Peyer's patch (tissue), 4 donors: Measurements from ENCODE around the gene LUC7L3. TPM values are rescaled to one million over a fixed set of nuclear protein-coding genes. Genes with fewer than 3 reads are reported as not detected.
A peak's percentile ranks its signal among the peaks of the same experiment; 100 is the strongest.

Source experiments
- DNase-seq, 3 donors: peaks; one replicate each; pipeline ENCODE4 v3.0.0-alpha.2; 2017 to 2019
- H3K27ac ChIP-seq, 4 donors: fragments of 200-600 bp; sonication (generic); one replicate each; pipeline ENCODE4 v1.5.1; 2016 to 2019
- H3K27me3 ChIP-seq, 2 donors: fragments of 200-600 bp; sonication (generic); one replicate each; pipeline ENCODE4 v1.5.1; 2019
- H3K36me3 ChIP-seq, 3 donors: fragments of 200-600 bp; sonication (generic); one replicate each; pipeline ENCODE4 v1.5.1; 2016 to 2019
- H3K4me1 ChIP-seq, 4 donors: fragments of 200-600 bp; sonication (generic); one replicate each; pipeline ENCODE4 v1.5.1; 2016 to 2019
- H3K4me3 ChIP-seq, 4 donors: fragments of 200-600 bp; sonication (generic); 1 replicate in 3 of 4; 2 replicates in 1 of 4; pipeline ENCODE4 v1.5.1; 2016 to 2019; ENCODE audit warnings: mild to moderate bottlenecking in 1 of 4
- H3K9me3 ChIP-seq, 4 donors: fragments of 200-600 bp; sonication (generic); one replicate each; pipeline ENCODE4 v1.5.1; 2016 to 2019; ENCODE audit warnings: mild to moderate bottlenecking in 1 of 4
- POLR2A ChIP-seq, 2 donors: fragments of 450-650 bp; IDR thresholded peaks; one replicate each; pipeline ENCODE4 v1.5.1; 2017; ENCODE audit warnings: antibody characterized with exemption in 2 of 2, mild to moderate bottlenecking in 2 of 2, moderate library complexity in 2 of 2
- total RNA-seq, 4 donors: library from RNA; depleted of rRNA; stranded (reverse); fragments of >200 nt; gene quantifications; one replicate each; pipeline ENCODE4 v1.1.0, GENCODE V29; 2016
- TF ChIP-seq, protein P1 (sequence below), 6 experiments: fragments of 450-650 bp in 4 of 6; fragments of 200-600 bp in 2 of 6; sonication (generic) in 1 of 6; IDR thresholded peaks; one replicate each; pipeline ENCODE4 v1.5.1; 2017 to 2019; ENCODE audit warnings: antibody characterized with exemption in 6 of 6, mild to moderate bottlenecking in 3 of 6, moderate library complexity in 1 of 6

The LUC7L3 gene
- total RNA-seq, 4 donors from 2014 or later = 77.2 to 1,326 (median 139) TPM

DNA sequence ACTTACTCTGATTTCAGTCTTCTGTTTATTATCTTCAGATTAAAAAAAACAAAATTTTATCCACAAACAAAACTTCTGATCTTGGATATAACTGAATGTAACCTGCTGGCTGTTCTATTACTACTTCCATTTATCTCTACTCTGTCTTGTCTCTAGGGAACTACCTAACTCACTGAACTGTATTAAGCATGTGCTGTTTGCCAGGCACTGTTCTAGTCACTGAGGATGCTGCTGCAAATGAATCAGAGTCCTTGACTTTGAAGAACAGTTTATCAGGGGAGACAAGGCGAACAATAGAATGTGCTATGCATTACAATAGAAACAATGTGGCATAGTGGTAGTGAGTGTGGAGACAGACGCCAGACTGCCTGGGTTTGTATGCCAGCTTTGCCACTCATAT is 9.4 kb upstream of the LUC7L3 start:
- Histone ChIP-seq H3K9me3 (no peaks in the 10 kb centered on the region), H3K4me1 (peaks cover 0 to 15% (median 7%) of the 10 kb centered on the region in 4 donors), H3K27me3 (no peaks in the 10 kb centered on the region), H3K27ac (no peak overlapping the region), H3K4me3 (no peak overlapping the region), H3K36me3 (no peaks in the 10 kb centered on the region)
- no peak for DNase-seq
- TF ChIP-seq, protein P1, sequence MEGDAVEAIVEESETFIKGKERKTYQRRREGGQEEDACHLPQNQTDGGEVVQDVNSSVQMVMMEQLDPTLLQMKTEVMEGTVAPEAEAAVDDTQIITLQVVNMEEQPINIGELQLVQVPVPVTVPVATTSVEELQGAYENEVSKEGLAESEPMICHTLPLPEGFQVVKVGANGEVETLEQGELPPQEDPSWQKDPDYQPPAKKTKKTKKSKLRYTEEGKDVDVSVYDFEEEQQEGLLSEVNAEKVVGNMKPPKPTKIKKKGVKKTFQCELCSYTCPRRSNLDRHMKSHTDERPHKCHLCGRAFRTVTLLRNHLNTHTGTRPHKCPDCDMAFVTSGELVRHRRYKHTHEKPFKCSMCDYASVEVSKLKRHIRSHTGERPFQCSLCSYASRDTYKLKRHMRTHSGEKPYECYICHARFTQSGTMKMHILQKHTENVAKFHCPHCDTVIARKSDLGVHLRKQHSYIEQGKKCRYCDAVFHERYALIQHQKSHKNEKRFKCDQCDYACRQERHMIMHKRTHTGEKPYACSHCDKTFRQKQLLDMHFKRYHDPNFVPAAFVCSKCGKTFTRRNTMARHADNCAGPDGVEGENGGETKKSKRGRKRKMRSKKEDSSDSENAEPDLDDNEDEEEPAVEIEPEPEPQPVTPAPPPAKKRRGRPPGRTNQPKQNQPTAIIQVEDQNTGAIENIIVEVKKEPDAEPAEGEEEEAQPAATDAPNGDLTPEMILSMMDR (IDR thresholded peaks at IDR 0.05) = no peak
- no peak for TF ChIP-seq POLR2A (IDR thresholded peaks at IDR 0.05)

DNA sequence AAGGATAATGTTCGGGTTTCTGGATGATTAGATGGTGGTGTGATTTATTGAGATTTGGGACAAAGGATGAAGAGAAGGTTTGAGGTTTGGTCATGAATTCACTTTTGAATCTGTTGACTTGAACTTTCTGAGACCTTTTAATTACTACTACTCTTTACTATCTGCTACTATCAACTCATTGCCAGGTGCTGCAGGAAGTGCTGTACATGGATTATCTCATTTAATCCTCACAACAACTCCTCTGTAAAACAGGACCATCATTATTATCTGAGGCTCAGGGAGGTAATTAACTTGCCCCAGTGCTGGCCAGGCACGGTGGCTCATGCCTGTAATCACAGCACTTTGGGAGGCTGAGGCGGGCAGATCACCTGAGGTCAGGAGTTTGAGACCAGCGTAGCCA is 8.8 kb upstream of the LUC7L3 start:
- no peak overlapping the region for H3K4me3 ChIP-seq
- no peaks in the 10 kb centered on the region for H3K9me3 ChIP-seq
- DNase-seq = no peak
- no peak for TF ChIP-seq POLR2A (IDR thresholded peaks at IDR 0.05)
- TF ChIP-seq, protein P1 (IDR thresholded peaks at IDR 0.05) = no peak
- H3K27ac ChIP-seq = peak overlapping the region in 1 of 4 donors; percentile 15
- peaks cover 0 to 15% (median 7%) of the 10 kb centered on the region in 4 donors for H3K4me1 ChIP-seq
- H3K27me3 ChIP-seq = no peaks in the 10 kb centered on the region
- H3K36me3 ChIP-seq = no peaks in the 10 kb centered on the region

DNA sequence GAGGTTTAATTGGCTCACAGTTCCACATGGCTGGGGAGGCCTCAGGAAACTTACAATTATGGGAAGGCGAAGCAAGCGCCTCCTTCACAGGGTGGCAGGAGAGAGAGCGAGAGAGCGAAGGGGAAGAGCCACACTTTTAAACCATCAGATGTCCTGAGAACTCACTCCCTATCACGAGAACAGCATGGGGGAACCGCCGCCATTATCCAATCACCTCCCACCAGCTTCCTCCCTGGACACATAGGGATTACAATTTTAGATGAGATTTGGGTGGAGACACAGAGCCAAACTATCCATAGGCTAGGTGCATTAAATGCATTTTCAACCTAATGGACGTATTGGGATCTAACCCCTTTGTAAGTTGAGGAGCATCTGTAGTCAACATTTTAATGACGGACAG is 6.8 kb upstream of the LUC7L3 start:
- H3K27me3 ChIP-seq = no peaks in the 10 kb centered on the region
- no peak overlapping the region for H3K4me3 ChIP-seq
- TF ChIP-seq, protein P1 (IDR thresholded peaks at IDR 0.05) = no peak
- no peak for TF ChIP-seq POLR2A (IDR thresholded peaks at IDR 0.05)
- peaks cover 0 to 15% (median 7%) of the 10 kb centered on the region in 4 donors for H3K4me1 ChIP-seq
- H3K9me3 ChIP-seq = no peaks in the 10 kb centered on the region
- no peaks in the 10 kb centered on the region for H3K36me3 ChIP-seq
- H3K27ac ChIP-seq = no peak overlapping the region
- no peak for DNase-seq

DNA sequence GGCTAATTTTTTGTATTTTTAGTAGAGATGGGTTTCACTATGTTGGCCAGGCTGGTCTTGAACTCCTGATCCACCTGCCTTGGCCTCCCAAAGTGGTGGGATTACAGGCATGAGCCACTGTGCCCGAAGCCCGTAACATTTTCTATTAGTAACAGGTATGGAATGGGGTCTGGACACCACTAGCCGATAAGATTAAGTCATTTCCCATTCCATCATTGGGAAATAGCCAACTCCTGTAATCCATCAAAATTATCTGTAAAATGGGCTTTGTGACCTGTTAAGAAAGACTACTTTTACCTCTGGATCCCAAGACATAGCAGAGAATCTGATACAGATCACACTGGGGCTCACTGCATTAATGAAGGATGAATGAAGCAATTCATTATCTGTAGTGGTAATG is 3.9 kb upstream of the LUC7L3 start:
- no peaks in the 10 kb centered on the region for H3K27me3 ChIP-seq
- no peak for TF ChIP-seq POLR2A (IDR thresholded peaks at IDR 0.05)
- TF ChIP-seq, protein P1 (IDR thresholded peaks at IDR 0.05) = no peak
- no peak for DNase-seq
- H3K4me3 ChIP-seq = no peak overlapping the region
- H3K36me3 ChIP-seq = no peaks in the 10 kb centered on the region
- H3K9me3 ChIP-seq = no peaks in the 10 kb centered on the region
- H3K27ac ChIP-seq = no peak overlapping the region
- H3K4me1 ChIP-seq = no peaks in the 10 kb centered on the region

DNA sequence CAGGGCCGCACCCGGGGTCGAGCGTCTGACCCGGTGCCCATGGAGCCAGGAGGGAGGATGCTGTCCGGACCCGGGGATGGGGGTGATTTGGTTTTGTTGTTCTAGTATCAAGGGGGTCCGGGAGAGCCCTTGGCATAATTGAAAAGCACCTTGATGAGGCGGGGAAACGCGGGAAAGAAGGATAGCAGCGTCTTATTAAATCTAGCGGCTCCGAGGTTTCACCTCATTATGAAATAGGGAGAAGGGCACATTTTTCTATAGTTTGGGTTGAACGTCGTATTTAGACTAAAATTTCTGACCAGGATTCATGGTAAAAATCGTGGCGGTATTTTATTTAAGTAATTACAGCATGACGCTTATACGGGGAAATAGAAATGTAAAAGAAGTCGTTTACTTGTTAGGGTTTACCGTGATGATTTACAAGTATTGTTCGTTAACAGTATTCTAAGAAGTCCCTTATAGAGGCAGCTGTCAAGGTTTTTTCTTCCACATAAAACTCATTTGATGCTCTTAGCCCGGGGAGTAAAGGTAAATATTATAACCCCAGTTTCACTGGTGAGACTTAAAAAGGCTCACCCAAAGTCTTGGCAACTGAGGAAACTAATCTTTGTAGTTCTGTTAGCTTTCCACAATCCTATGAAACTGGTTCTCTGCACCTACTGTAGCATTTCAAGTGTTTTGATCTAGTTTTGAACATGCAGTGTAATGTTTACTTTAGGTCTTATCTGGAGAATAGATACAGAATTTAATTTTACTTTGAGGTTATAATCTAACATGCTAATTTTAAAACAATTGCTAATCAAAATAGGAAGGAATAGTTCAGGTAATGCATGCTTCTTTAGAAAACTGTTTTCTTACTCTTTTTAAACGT is 756 bp downstream of the LUC7L3 start:
- peak overlapping the region; percentile 73 to 96 (median 86) for H3K4me3 ChIP-seq
- TF ChIP-seq, protein P1 (IDR thresholded peaks at IDR 0.05) = no peak
- TF ChIP-seq POLR2A (IDR thresholded peaks at IDR 0.05) = no peak
- H3K36me3 ChIP-seq = no peaks in the 10 kb centered on the region
- peak overlapping the region; percentile 93 to 98 (median 96) for H3K27ac ChIP-seq
- no peaks in the 10 kb centered on the region for H3K9me3 ChIP-seq
- DNase-seq = no peak
- H3K4me1 ChIP-seq = peaks cover 0 to 38% (median 13%) of the 10 kb centered on the region in 4 donors
- H3K27me3 ChIP-seq = no peaks in the 10 kb centered on the region
